H9 (cell line): ENCODE measurements around the gene KIAA2012. TPM values are rescaled to one million over a fixed set of nuclear protein-coding genes. Genes with fewer than 3 reads are reported as not detected.

ENCODE experiments used
- DNase-seq: peaks from one replicate; pipeline ENCODE4 v3.0.0-alpha.2; 2017
- H2AFZ ChIP-seq: one replicate; pipeline ENCODE4 v1.6.1; 2013; ENCODE audit warnings: mild to moderate bottlenecking, low read length, control low read depth, moderate library complexity
- H2AK5ac ChIP-seq: 2 replicates; pipeline ENCODE4 v1.6.1; 2013; ENCODE audit warnings: low read length, control low read depth, mixed read lengths; ENCODE audit not compliant: insufficient read length
- H2BK120ac ChIP-seq: one replicate; pipeline ENCODE4 v1.6.1; 2013; ENCODE audit warnings: low read depth, mild to moderate bottlenecking, low read length, control low read depth, inconsistent platforms; ENCODE audit not compliant: poor library complexity, severe bottlenecking
- H2BK12ac ChIP-seq: 2 replicates; pipeline ENCODE4 v1.6.1; 2013; ENCODE audit warnings: low read length, control low read depth, mixed read lengths, low read depth; ENCODE audit not compliant: insufficient read length
- H2BK15ac ChIP-seq: 2 replicates; pipeline ENCODE4 v1.6.1; 2013; ENCODE audit warnings: low read depth, low read length, control low read depth
- H2BK20ac ChIP-seq: one replicate; pipeline ENCODE4 v1.6.1; 2013; ENCODE audit warnings: low read depth, mild to moderate bottlenecking, low read length, control low read depth, inconsistent platforms; ENCODE audit not compliant: poor library complexity, severe bottlenecking
- H2BK5ac ChIP-seq: 2 replicates; pipeline ENCODE4 v1.6.1; 2013; ENCODE audit warnings: low read length, control low read depth, mixed read lengths; ENCODE audit not compliant: insufficient read length
- H3K14ac ChIP-seq: 2 replicates; pipeline ENCODE4 v1.6.1; 2013; ENCODE audit warnings: low read length, control low read depth; ENCODE audit not compliant: insufficient read depth
- H3K18ac ChIP-seq: 2 replicates; pipeline ENCODE4 v1.6.1; 2013; ENCODE audit warnings: low read depth, mild to moderate bottlenecking, mixed read lengths, low read length, control low read depth; ENCODE audit not compliant: insufficient read length
- H3K23ac ChIP-seq: 2 replicates; pipeline ENCODE4 v1.6.1; 2013; ENCODE audit warnings: low read length, control low read depth, mixed read lengths, low read depth; ENCODE audit not compliant: insufficient read length
- H3K23me2 ChIP-seq: 2 replicates; pipeline ENCODE4 v1.6.1; 2013; ENCODE audit warnings: low read depth, mild to moderate bottlenecking, mixed read lengths, low read length, control low read depth; ENCODE audit not compliant: insufficient read length, poor library complexity, severe bottlenecking
- H3K27ac ChIP-seq: 2 replicates; pipeline ENCODE4 v1.5.1; 2013; ENCODE audit warnings: low read length, control low read depth, mixed read lengths, low read depth; ENCODE audit not compliant: insufficient read length
- H3K27me3 ChIP-seq: 2 replicates; pipeline ENCODE4 v1.6.1; 2013; ENCODE audit warnings: low read length, control low read depth, inconsistent platforms; ENCODE audit not compliant: insufficient read depth
- H3K4ac ChIP-seq: 2 replicates; pipeline ENCODE4 v1.6.1; 2013; ENCODE audit warnings: low read depth, mild to moderate bottlenecking, control low read depth, inconsistent platforms, low read length, moderate library complexity
- H3K4me1 ChIP-seq: 2 replicates; pipeline ENCODE4 v1.6.1; 2013; ENCODE audit warnings: low read length, control low read depth, inconsistent platforms; ENCODE audit not compliant: insufficient read depth
- H3K4me2 ChIP-seq: 2 replicates; pipeline ENCODE4 v1.6.1; 2013; ENCODE audit warnings: low read length, control low read depth, mixed read lengths; ENCODE audit not compliant: insufficient read length, insufficient read depth
- H3K56ac ChIP-seq: 2 replicates; pipeline ENCODE4 v1.6.1; 2013; ENCODE audit warnings: low read depth, mild to moderate bottlenecking, mixed read lengths, low read length, control low read depth; ENCODE audit not compliant: insufficient read length
- H3K79me1 ChIP-seq: 2 replicates; pipeline ENCODE4 v1.6.1; 2013; ENCODE audit warnings: low read depth, mild to moderate bottlenecking, moderate library complexity, low read length, control low read depth, inconsistent platforms; ENCODE audit not compliant: insufficient read depth, poor library complexity, severe bottlenecking
- H3K79me2 ChIP-seq: 2 replicates; pipeline ENCODE4 v1.6.1; 2013; ENCODE audit warnings: low read length, control low read depth, inconsistent platforms; ENCODE audit not compliant: insufficient read depth
- H3K9ac ChIP-seq: 2 replicates; pipeline ENCODE4 v1.6.1; 2013; ENCODE audit warnings: low read length, control low read depth, mixed read lengths; ENCODE audit not compliant: insufficient read length; ENCODE audit errors: extremely low read depth
- H3K9me3 ChIP-seq: one replicate; pipeline ENCODE4 v1.6.1; 2013; ENCODE audit warnings: low read depth, low read length, inconsistent platforms; ENCODE audit not compliant: control insufficient read depth
- H3T11ph ChIP-seq: one replicate; pipeline ENCODE4 v1.6.1; 2013; ENCODE audit warnings: mild to moderate bottlenecking, low read length, control low read depth, inconsistent platforms
- H4K20me1 ChIP-seq: one replicate; pipeline ENCODE4 v1.6.1; 2013; ENCODE audit not compliant: control insufficient read depth, insufficient read length, insufficient read depth
- H4K5ac ChIP-seq: 2 replicates; pipeline ENCODE4 v1.6.1; 2013; ENCODE audit warnings: low read depth, mild to moderate bottlenecking, mixed read lengths, low read length, control low read depth; ENCODE audit not compliant: insufficient read length
- H4K8ac ChIP-seq: replicated peaks from 2 replicates; pipeline ENCODE4 v1.6.1; 2013; ENCODE audit warnings: low read length, control low read depth, mixed read lengths, low read depth; ENCODE audit not compliant: insufficient read length
- H4K91ac ChIP-seq: 2 replicates; pipeline ENCODE4 v1.6.1; 2013; ENCODE audit warnings: low read depth, mild to moderate bottlenecking, moderate library complexity, mixed read lengths, low read length, control low read depth; ENCODE audit not compliant: insufficient read length
- H3K27ac Mint-ChIP-seq, 3 experiments: 2 replicates in 2 of 3; 3 replicates in 1 of 3; pipeline ENCODE4 v1.8.0; 2020 to 2021; ENCODE audit warnings: mixed read lengths in 3 of 3, mild to moderate bottlenecking in 1 of 3, moderate library complexity in 1 of 3
- H3K27me3 Mint-ChIP-seq: 2 replicates; pipeline ENCODE4 v1.8.0; 2021; ENCODE audit warnings: low read depth, mild to moderate bottlenecking, moderate library complexity, mixed read lengths
- H3K36me3 Mint-ChIP-seq, 3 experiments: 2 replicates in 2 of 3; 3 replicates in 1 of 3; pipeline ENCODE4 v1.8.0; 2020 to 2021; ENCODE audit warnings: low read depth in 3 of 3, mixed read lengths in 3 of 3; ENCODE audit not compliant: insufficient read depth in 1 of 3
- H3K4me1 Mint-ChIP-seq, 2 experiments: 2 replicates each; pipeline ENCODE4 v1.8.0; 2020; ENCODE audit warnings: mixed read lengths in 2 of 2
- H3K4me3 Mint-ChIP-seq, 2 experiments: 2 replicates in 1 of 2; 3 replicates in 1 of 2; pipeline ENCODE4 v1.8.0; 2020 to 2021; ENCODE audit warnings: mild to moderate bottlenecking in 2 of 2, mixed read lengths in 2 of 2, moderate library complexity in 1 of 2
- H3K9me3 Mint-ChIP-seq, 2 experiments: 2 replicates in 1 of 2; 3 replicates in 1 of 2; pipeline ENCODE4 v1.8.0; 2020; ENCODE audit warnings: mild to moderate bottlenecking in 2 of 2, mixed read lengths in 2 of 2, moderate library complexity in 1 of 2
- CTCF ChIP-seq: fragments of 200-600 bp; sonication (generic); conservative IDR thresholded peaks from 3 replicates; pipeline ENCODE4 v1.8.0; 2021; ENCODE audit warnings: antibody characterized with exemption, mild to moderate bottlenecking
- WGBS: extraction: QIAGEN DNeasy Blood & Tissue Kit; methylation state at CpG from one replicate; pipeline ENCODE4 v1.1.7; 2013; ENCODE audit warnings: missing lambda C conversion rate, low lambda C conversion rate, mixed read lengths; ENCODE audit not compliant: insufficient read length; ENCODE audit errors: extremely low coverage; 5-methylcytosine and 5-hydroxymethylcytosine counted together
- total RNA-seq: library from RNA; stranded (reverse); gene quantifications from 2 replicates; pipeline ENCODE4 v1.2.1, GENCODE V29; 2021

Gene KIAA2012
- total RNA-seq, 1 experiment from 2014 or later: not detected

- H3K14ac ChIP-seq: no peak overlapping the region
- Mint-ChIP-seq H3K27me3 (peaks cover 2% of the 10 kb centered on the region), H3K36me3 (no peaks in the 10 kb centered on the region; a peak in 1 of 7 replicates), H3K4me3 (no peak overlapping the region), H3K9me3 (0 out of 5 replicates have a peak, but pooled peaks cover 0 to 5% of the 10 kb centered on the region in 2 experiments), H3K4me1 (peaks cover 35 to 42% of the 10 kb centered on the region in 2 experiments), H3K27ac (0 out of 7 replicates have a peak overlapping the region, but pooled peaks of 2 of the 3 experiments have one; percentile 16 to 28)
- H3K27ac ChIP-seq: no peak overlapping the region
- H2BK12ac ChIP-seq: no peak overlapping the region
- no CpG with 5 or more reads among the region's 4 CpGs for WGBS
- H3K9me3 ChIP-seq: no peaks in the 10 kb centered on the region
- no peaks in the 10 kb centered on the region for H3K79me2 ChIP-seq
- no peak overlapping the region for H2AK5ac ChIP-seq
- no peak overlapping the region for H2AFZ ChIP-seq
- no peak overlapping the region for H3K56ac ChIP-seq
- H3K4ac ChIP-seq: no peak overlapping the region
- no peak overlapping the region for H2BK15ac ChIP-seq
- H4K91ac ChIP-seq: no peak overlapping the region
- TF ChIP-seq CTCF: no peak
- no peak overlapping the region for H2BK120ac ChIP-seq
- no peaks in the 10 kb centered on the region for H3K79me1 ChIP-seq
- no peak overlapping the region for H3K23ac ChIP-seq
- no peak overlapping the region for H2BK20ac ChIP-seq
- no peaks in the 10 kb centered on the region for H4K20me1 ChIP-seq
- no peaks in the 10 kb centered on the region for H3K27me3 ChIP-seq
- no peak overlapping the region for H3K18ac ChIP-seq
- H3K4me2 ChIP-seq: no peak overlapping the region
- peaks cover 5% of the 10 kb centered on the region; the same call in 1 of the 2 replicates for H3K4me1 ChIP-seq
- no peak overlapping the region for H4K5ac ChIP-seq
- H3K23me2 ChIP-seq: no peaks in the 10 kb centered on the region
- H3K9ac ChIP-seq: no peak overlapping the region
- DNase-seq: no peak
- no peak overlapping the region for H2BK5ac ChIP-seq
- no peak overlapping the region for H4K8ac ChIP-seq
- no peak overlapping the region for H3T11ph ChIP-seq
These were observed 29.5 kb downstream of the KIAA2012 start for GRCh38 chr2:202102425-202103000.
